ENCODE measurements around the gene SLC36A3.

SLC36A3 gene

DNA sequence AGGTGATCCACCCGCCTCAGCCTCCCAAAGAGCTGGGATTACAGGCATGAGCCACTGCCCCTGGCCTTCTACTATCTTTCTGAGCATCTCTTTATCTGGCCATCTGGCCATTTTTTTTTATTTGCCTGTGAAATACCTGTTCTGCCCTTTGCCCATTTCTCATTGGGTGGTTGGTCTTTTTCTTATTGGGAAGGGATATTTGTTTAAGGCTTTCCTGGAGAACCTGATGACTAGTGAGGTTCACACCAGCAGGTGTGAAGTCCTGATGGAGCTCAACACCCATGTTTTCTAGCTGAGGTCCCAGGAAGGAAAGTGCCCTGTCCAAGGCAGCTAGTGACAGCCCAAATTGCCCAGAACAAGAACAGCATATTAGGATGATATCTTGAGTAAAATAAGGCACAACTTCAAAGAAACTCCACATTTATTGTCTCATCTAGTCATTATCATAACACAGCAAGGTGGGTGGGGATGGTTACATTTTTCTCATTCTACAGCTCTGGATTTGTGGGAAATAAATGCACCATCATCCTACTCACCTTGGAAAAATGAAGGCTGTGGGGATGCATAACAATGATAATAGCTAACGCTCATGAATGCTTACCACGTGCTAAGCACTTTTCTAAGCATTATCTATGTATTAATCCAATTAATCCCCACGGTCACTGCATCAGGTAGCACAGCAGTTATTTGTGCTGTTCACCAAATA is 20.3 kb downstream of the SLC36A3 start:
- H3K79me1 ChIP-seq (ENCODE audit: low read depth, low read length), result no peaks in the 10 kb centered on the region
- no peak overlapping the region for H3K4ac ChIP-seq (ENCODE audit: low read length)
- H3K27me3 ChIP-seq (ENCODE audit: control insufficient read depth in 3 of 3, insufficient read depth in 3 of 3, low read depth in 1 of 3, low read length in 3 of 3), result no peaks in the 10 kb centered on the region
- no peak overlapping the region for H2AK5ac ChIP-seq (ENCODE audit: low read depth, low read length)
- no peak overlapping the region for H3K9ac ChIP-seq (ENCODE audit: low read depth, low read length, poor library complexity)
- no peak overlapping the region for H4K91ac ChIP-seq (ENCODE audit: low read depth, low read length, poor library complexity)
- no peak overlapping the region for H3K23ac ChIP-seq (ENCODE audit: low read depth, low read length, poor library complexity)
- H3K9me3 ChIP-seq (replicated peaks in 1 of 2; ENCODE audit: control insufficient read depth in 2 of 2, insufficient read depth in 1 of 2, low read depth in 1 of 2, low read length in 2 of 2), result no peaks in the 10 kb centered on the region
- no peak overlapping the region for H4K8ac ChIP-seq (ENCODE audit: low read depth, low read length)
- no CpG with 5 or more reads among the region's 4 CpGs for WGBS, 2 donors (ENCODE audit: extremely low coverage in 2 of 2, insufficient read length in 2 of 2, insufficient replicate concordance in 1 of 2)
- H3K4me2 ChIP-seq (ENCODE audit: insufficient read depth, low read length, poor library complexity, severe bottlenecking), result no peak overlapping the region
- H2BK120ac ChIP-seq (ENCODE audit: low read depth, low read length), result no peak overlapping the region
- H2BK15ac ChIP-seq (ENCODE audit: low read length), result no peak overlapping the region
- no peak overlapping the region for H3K14ac ChIP-seq (ENCODE audit: low read length)
- no peak overlapping the region for H3K27ac ChIP-seq (replicated peaks; ENCODE audit: low read length)
- no peak overlapping the region for H2BK12ac ChIP-seq (ENCODE audit: low read length)
- no peak overlapping the region for H3K4me3 ChIP-seq (ENCODE audit: low read length in 2 of 2)
- H2AFZ ChIP-seq (ENCODE audit: low read length), result no peak overlapping the region
- no peaks in the 10 kb centered on the region for H3K36me3 ChIP-seq (replicated peaks in 1 of 2; ENCODE audit: control insufficient read depth in 2 of 2, insufficient read depth in 2 of 2, low read length in 2 of 2)
- H2BK5ac ChIP-seq (ENCODE audit: low read length), result no peak overlapping the region
- no peaks in the 10 kb centered on the region for H3K4me1 ChIP-seq (ENCODE audit: control insufficient read depth in 2 of 2, insufficient read depth in 1 of 2, low read depth in 1 of 2, low read length in 2 of 2)
- no peak overlapping the region for H3K18ac ChIP-seq (ENCODE audit: low read length)
- no peak for DNase-seq (ENCODE audit: low spot score)

DNA sequence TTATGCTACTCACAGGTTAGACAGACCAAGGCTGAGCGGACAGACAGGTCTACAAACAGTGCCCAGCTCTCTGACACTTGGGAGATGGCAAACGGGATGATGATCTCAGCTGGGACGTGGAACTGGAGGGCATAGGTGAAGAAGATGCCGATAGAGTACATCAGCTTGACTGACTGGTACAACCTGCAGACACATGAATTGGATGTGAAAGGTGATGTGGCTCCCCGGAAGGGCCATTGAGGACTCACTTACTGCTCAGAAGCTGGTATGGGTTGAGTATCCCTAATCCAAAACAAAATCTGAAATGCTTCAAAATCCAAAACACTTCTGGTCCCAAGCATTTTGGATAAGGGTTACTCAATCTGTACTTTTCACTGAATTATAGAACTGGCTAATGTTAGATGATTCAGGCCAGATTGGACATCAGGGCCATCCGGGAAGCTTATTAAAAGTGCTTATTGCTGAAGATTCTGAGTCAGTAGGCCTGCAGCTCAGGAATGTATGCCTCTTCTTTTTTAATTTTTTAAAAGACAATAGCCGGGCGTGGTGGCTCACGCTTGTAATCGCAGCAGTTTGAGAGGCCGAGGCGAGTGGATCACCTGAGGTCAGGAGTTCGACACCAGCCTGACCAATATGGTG is 22.4 kb downstream of the SLC36A3 start:
- Histone ChIP-seq H3K9me3 (replicated peaks in 1 of 2; ENCODE audit: control insufficient read depth in 2 of 2, insufficient read depth in 1 of 2, low read depth in 1 of 2, low read length in 2 of 2) (no peaks in the 10 kb centered on the region), H3K36me3 (replicated peaks in 1 of 2; ENCODE audit: control insufficient read depth in 2 of 2, insufficient read depth in 2 of 2, low read length in 2 of 2) (no peaks in the 10 kb centered on the region), H3K27ac (replicated peaks; ENCODE audit: low read length) (no peak overlapping the region), H4K8ac (ENCODE audit: low read depth, low read length) (no peak overlapping the region), H2AFZ (ENCODE audit: low read length) (no peak overlapping the region), H2AK5ac (ENCODE audit: low read depth, low read length) (no peak overlapping the region), H2BK15ac (ENCODE audit: low read length) (no peak overlapping the region), H3K14ac (ENCODE audit: low read length) (no peak overlapping the region), H3K27me3 (ENCODE audit: control insufficient read depth in 3 of 3, insufficient read depth in 3 of 3, low read depth in 1 of 3, low read length in 3 of 3) (no peaks in the 10 kb centered on the region), H3K9ac (ENCODE audit: low read depth, low read length, poor library complexity) (no peak overlapping the region), H3K79me1 (ENCODE audit: low read depth, low read length) (no peaks in the 10 kb centered on the region), H2BK120ac (ENCODE audit: low read depth, low read length) (no peak overlapping the region), H3K4ac (ENCODE audit: low read length) (no peak overlapping the region), H3K18ac (ENCODE audit: low read length) (no peak overlapping the region), H3K4me3 (ENCODE audit: low read length in 2 of 2) (no peak overlapping the region), H4K91ac (ENCODE audit: low read depth, low read length, poor library complexity) (no peak overlapping the region), H3K4me1 (ENCODE audit: control insufficient read depth in 2 of 2, insufficient read depth in 1 of 2, low read depth in 1 of 2, low read length in 2 of 2) (no peaks in the 10 kb centered on the region), H2BK5ac (ENCODE audit: low read length) (no peak overlapping the region), H3K23ac (ENCODE audit: low read depth, low read length, poor library complexity) (no peak overlapping the region), H2BK12ac (ENCODE audit: low read length) (no peak overlapping the region), H3K4me2 (ENCODE audit: insufficient read depth, low read length, poor library complexity, severe bottlenecking) (no peak overlapping the region)
- no CpG with 5 or more reads among the region's 13 CpGs for WGBS, 2 donors (ENCODE audit: extremely low coverage in 2 of 2, insufficient read length in 2 of 2, insufficient replicate concordance in 1 of 2)
- DNase-seq (ENCODE audit: low spot score), result no peak

DNA sequence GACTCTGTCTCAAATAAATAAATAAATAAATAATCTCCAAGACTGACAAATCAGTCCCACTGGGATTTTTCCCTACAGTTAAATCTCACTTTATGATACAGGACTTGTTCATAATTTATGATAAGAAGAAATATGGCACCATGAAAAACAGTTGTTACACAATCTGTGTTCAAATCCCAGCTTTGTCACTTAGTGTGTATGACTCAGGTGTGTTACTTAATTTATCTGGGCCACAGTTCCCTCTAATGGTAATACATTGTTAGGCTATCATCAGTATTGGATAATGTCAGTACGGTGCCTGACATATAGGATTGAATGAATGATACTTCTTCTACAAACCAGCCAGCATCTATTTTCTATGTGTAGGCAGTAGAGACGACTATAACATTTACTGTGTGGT is 23.1 kb downstream of the SLC36A3 start:
- H3K4ac ChIP-seq (ENCODE audit: low read length), result no peak overlapping the region
- H3K9ac ChIP-seq (ENCODE audit: low read depth, low read length, poor library complexity), result no peak overlapping the region
- H3K4me3 ChIP-seq (ENCODE audit: low read length in 2 of 2), result no peak overlapping the region
- no peak overlapping the region for H2BK5ac ChIP-seq (ENCODE audit: low read length)
- H3K36me3 ChIP-seq (replicated peaks in 1 of 2; ENCODE audit: control insufficient read depth in 2 of 2, insufficient read depth in 2 of 2, low read length in 2 of 2), result no peaks in the 10 kb centered on the region
- H3K4me2 ChIP-seq (ENCODE audit: insufficient read depth, low read length, poor library complexity, severe bottlenecking), result no peak overlapping the region
- H3K9me3 ChIP-seq (replicated peaks in 1 of 2; ENCODE audit: control insufficient read depth in 2 of 2, insufficient read depth in 1 of 2, low read depth in 1 of 2, low read length in 2 of 2), result no peaks in the 10 kb centered on the region
- no peak overlapping the region for H3K27ac ChIP-seq (replicated peaks; ENCODE audit: low read length)
- no peaks in the 10 kb centered on the region for H3K27me3 ChIP-seq (ENCODE audit: control insufficient read depth in 3 of 3, insufficient read depth in 3 of 3, low read depth in 1 of 3, low read length in 3 of 3)
- WGBS, 2 donors (ENCODE audit: extremely low coverage in 2 of 2, insufficient read length in 2 of 2, insufficient replicate concordance in 1 of 2), result no CpG with 5 or more reads among the region's 2 CpGs
- H2AFZ ChIP-seq (ENCODE audit: low read length), result no peak overlapping the region
- no peak overlapping the region for H2BK12ac ChIP-seq (ENCODE audit: low read length)
- no peak overlapping the region for H2BK15ac ChIP-seq (ENCODE audit: low read length)
- no peak overlapping the region for H2BK120ac ChIP-seq (ENCODE audit: low read depth, low read length)
- no peak overlapping the region for H2AK5ac ChIP-seq (ENCODE audit: low read depth, low read length)
- H3K23ac ChIP-seq (ENCODE audit: low read depth, low read length, poor library complexity), result no peak overlapping the region
- no peak for DNase-seq (ENCODE audit: low spot score)
- no peak overlapping the region for H4K8ac ChIP-seq (ENCODE audit: low read depth, low read length)
- no peak overlapping the region for H3K14ac ChIP-seq (ENCODE audit: low read length)
- no peaks in the 10 kb centered on the region for H3K79me1 ChIP-seq (ENCODE audit: low read depth, low read length)
- H3K4me1 ChIP-seq (ENCODE audit: control insufficient read depth in 2 of 2, insufficient read depth in 1 of 2, low read depth in 1 of 2, low read length in 2 of 2), result no peaks in the 10 kb centered on the region
- no peak overlapping the region for H3K18ac ChIP-seq (ENCODE audit: low read length)
- H4K91ac ChIP-seq (ENCODE audit: low read depth, low read length, poor library complexity), result no peak overlapping the region

DNA sequence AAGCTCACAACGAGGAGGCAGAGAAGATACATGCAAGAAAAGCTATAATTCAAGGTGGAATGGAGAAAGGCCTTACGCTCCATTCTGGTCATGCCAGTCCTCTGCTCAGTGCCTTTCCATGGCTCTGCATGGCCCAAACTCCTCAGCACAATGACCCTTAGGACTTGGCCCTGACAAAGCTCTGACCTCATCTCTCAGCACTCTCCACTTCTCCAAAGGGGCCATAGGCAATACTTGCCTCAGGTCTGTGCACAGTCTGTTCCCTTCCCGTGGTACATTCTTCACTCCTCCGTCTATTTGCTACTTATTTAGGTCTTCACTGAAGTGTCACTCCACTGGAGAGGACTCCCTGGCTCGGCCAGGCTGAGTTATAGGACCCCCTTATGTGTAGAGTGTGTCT is 24.7 kb downstream of the SLC36A3 start:
- Histone ChIP-seq H3K27ac (replicated peaks; ENCODE audit: low read length) (no peak overlapping the region), H3K27me3 (ENCODE audit: control insufficient read depth in 3 of 3, insufficient read depth in 3 of 3, low read depth in 1 of 3, low read length in 3 of 3) (no peaks in the 10 kb centered on the region), H3K4me1 (ENCODE audit: control insufficient read depth in 2 of 2, insufficient read depth in 1 of 2, low read depth in 1 of 2, low read length in 2 of 2) (no peaks in the 10 kb centered on the region), H4K8ac (ENCODE audit: low read depth, low read length) (no peak overlapping the region), H2AFZ (ENCODE audit: low read length) (no peak overlapping the region), H2BK5ac (ENCODE audit: low read length) (no peak overlapping the region), H3K14ac (ENCODE audit: low read length) (no peak overlapping the region), H2BK12ac (ENCODE audit: low read length) (no peak overlapping the region), H3K4me2 (ENCODE audit: insufficient read depth, low read length, poor library complexity, severe bottlenecking) (no peak overlapping the region), H2BK15ac (ENCODE audit: low read length) (no peak overlapping the region), H3K9ac (ENCODE audit: low read depth, low read length, poor library complexity) (no peak overlapping the region), H3K4ac (ENCODE audit: low read length) (no peak overlapping the region), H3K36me3 (replicated peaks in 1 of 2; ENCODE audit: control insufficient read depth in 2 of 2, insufficient read depth in 2 of 2, low read length in 2 of 2) (no peaks in the 10 kb centered on the region), H3K79me1 (ENCODE audit: low read depth, low read length) (no peaks in the 10 kb centered on the region), H3K4me3 (ENCODE audit: low read length in 2 of 2) (no peak overlapping the region), H3K9me3 (replicated peaks in 1 of 2; ENCODE audit: control insufficient read depth in 2 of 2, insufficient read depth in 1 of 2, low read depth in 1 of 2, low read length in 2 of 2) (no peaks in the 10 kb centered on the region), H3K18ac (ENCODE audit: low read length) (no peak overlapping the region), H2BK120ac (ENCODE audit: low read depth, low read length) (no peak overlapping the region), H4K91ac (ENCODE audit: low read depth, low read length, poor library complexity) (no peak overlapping the region), H3K23ac (ENCODE audit: low read depth, low read length, poor library complexity) (no peak overlapping the region), H2AK5ac (ENCODE audit: low read depth, low read length) (no peak overlapping the region)
- DNase-seq (ENCODE audit: low spot score), result no peak
- WGBS, 2 donors (ENCODE audit: extremely low coverage in 2 of 2, insufficient read length in 2 of 2, insufficient replicate concordance in 1 of 2), result no CpG with 5 or more reads among the region's 5 CpGs

Data from neuronal stem cell (in vitro differentiated cells).